Peyer's patch (tissue), 4 donors: ENCODE results near the gene SH3RF3.

Experiments
- POLR2A ChIP-seq, 2 donors: fragments of 450-650 bp; IDR thresholded peaks; one replicate each; pipeline ENCODE4 v1.5.1; 2017; ENCODE audit warnings: antibody characterized with exemption in 2 of 2, mild to moderate bottlenecking in 2 of 2, moderate library complexity in 2 of 2
- TF ChIP-seq, protein P1 (sequence below), 6 experiments: fragments of 450-650 bp in 4 of 6; fragments of 200-600 bp in 2 of 6; sonication (generic) in 1 of 6; IDR thresholded peaks; one replicate each; pipeline ENCODE4 v1.5.1; 2017 to 2019; ENCODE audit warnings: antibody characterized with exemption in 6 of 6, mild to moderate bottlenecking in 3 of 6, moderate library complexity in 1 of 6

DNA sequence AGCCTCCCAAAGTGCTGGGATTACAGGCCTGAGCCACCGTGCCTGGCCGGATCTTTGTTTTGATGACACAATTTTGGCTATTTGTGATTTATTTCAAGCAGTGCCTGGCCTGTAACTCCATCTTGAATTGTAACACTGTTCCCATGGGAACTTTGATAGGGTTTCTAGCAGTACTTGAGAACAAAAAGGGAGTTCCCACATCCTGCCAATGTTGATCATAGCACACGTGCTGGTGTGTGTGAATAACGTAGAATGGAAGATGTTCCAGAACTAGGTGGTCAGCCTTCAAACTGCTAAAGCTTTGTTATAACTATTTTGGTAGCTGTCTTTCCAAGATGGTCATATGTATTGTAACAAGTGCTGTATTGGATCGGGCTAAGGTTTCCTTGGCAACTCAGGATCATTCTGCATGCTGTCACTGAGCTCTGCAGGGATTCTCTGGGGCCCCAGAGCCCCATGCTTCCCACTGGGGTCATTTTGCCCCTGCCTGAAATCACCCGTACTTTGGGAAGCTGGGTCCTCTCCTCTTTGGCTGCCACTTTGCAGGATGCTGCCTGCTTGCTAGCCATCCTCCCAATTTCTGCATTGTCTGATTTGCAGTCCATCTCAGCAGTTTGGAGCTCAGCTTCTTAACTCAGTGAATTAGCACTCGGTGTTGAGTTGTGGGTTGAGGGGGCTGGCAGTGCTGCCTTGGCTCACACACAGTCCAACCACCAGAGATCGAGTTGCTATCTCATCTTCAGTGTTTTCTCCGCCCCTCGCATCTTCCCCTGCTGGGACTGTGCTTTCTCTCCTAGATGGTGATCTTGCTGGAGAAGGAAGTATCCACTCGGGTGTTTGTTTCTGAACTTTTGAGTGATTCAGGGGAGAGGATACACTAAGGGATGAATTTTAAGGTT lies 26.8 kb downstream of the SH3RF3 start:
- TF ChIP-seq, protein P1, sequence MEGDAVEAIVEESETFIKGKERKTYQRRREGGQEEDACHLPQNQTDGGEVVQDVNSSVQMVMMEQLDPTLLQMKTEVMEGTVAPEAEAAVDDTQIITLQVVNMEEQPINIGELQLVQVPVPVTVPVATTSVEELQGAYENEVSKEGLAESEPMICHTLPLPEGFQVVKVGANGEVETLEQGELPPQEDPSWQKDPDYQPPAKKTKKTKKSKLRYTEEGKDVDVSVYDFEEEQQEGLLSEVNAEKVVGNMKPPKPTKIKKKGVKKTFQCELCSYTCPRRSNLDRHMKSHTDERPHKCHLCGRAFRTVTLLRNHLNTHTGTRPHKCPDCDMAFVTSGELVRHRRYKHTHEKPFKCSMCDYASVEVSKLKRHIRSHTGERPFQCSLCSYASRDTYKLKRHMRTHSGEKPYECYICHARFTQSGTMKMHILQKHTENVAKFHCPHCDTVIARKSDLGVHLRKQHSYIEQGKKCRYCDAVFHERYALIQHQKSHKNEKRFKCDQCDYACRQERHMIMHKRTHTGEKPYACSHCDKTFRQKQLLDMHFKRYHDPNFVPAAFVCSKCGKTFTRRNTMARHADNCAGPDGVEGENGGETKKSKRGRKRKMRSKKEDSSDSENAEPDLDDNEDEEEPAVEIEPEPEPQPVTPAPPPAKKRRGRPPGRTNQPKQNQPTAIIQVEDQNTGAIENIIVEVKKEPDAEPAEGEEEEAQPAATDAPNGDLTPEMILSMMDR (IDR thresholded peaks at IDR 0.05): no peak
- TF ChIP-seq POLR2A (IDR thresholded peaks at IDR 0.05): no peak
